GM12878 (cell line): ENCODE measurements around the gene ING5. TPM values are rescaled to one million over a fixed set of nuclear protein-coding genes. Genes with fewer than 3 reads are reported as not detected.

Experiments
- ATAC-seq: fragments of 200-7000 bp; cut with Tn5 transposase; 3 replicates; pipeline ENCODE4 v1.9.1; 2020; ENCODE audit warnings: mild to moderate bottlenecking, moderate library complexity
- Bru-seq: library from RNA; stranded (reverse); fragments of 400-500 nt; gene quantifications from one replicate; lab custom pipeline; 2021; lab: Mats Ljungman, UMichigan
- BruChase-seq, 2 experiments: library from RNA; stranded (reverse); fragments of 400-500 nt; gene quantifications; one replicate each; lab custom pipeline; 2021; lab: Mats Ljungman, UMichigan
- BruUV-seq: library from RNA; stranded (reverse); fragments of 400-500 nt; replicated peaks from 2 replicates; lab custom pipeline; 2021; lab: Mats Ljungman, UMichigan
- CTCF ChIA-PET: fragments of 300-600 bp; sonication (Branson Sonifier 250); formaldehyde crosslinking; extraction: SDS; loops from one replicate; lab custom pipeline; 2021; ENCODE audit warnings: inconsistent platforms; lab: Yijun Ruan, JAX
- POLR2A ChIA-PET: fragments of 350-600 bp; formaldehyde crosslinking; extraction: SDS; loops from one replicate; lab custom pipeline; 2021; ENCODE audit warnings: inconsistent platforms; lab: Charles Lee
- RAD21 ChIA-PET: fragments of 300-600 bp; sonication (Branson Sonifier 250); formaldehyde crosslinking; loops from one replicate; lab custom pipeline; 2023; ENCODE audit warnings: antibody characterized with exemption; ENCODE audit not compliant: unreplicated experiment; lab: Charles Lee
- SMC1A ChIA-PET: fragments of 300-600 bp; sonication (Branson Sonifier 250); formaldehyde crosslinking; loops from one replicate; lab custom pipeline; 2023; ENCODE audit not compliant: unreplicated experiment, uncharacterized antibody; lab: Charles Lee
- DNase-seq: peaks from one replicate; pipeline ENCODE4 v3.0.0-alpha.2; 2011; ENCODE audit warnings: low read depth, low spot score
- FAIRE-seq: peaks from 3 replicates; lab custom pipeline; 2011; peaks lifted over from hg19 to GRCh38; lab: Jason Lieb, UNC
- H2AFZ ChIP-seq: 2 replicates; pipeline ENCODE4 v1.6.0; 2011; ENCODE audit warnings: low read depth, low read length, control low read depth; ENCODE audit not compliant: control insufficient read depth
- H3K27ac ChIP-seq: 2 replicates; pipeline ENCODE4 v1.5.1; 2011; ENCODE audit warnings: control low read depth; ENCODE audit not compliant: control insufficient read depth, insufficient read depth
- H3K27me3 ChIP-seq, 2 experiments: replicated peaks in 1 of 2; 2 replicates each; pipeline versions ENCODE4 v1.6.0 to v1.6.1; 2011; ENCODE audit warnings: low read length in 1 of 2; ENCODE audit not compliant: control insufficient read depth in 2 of 2, insufficient read depth in 2 of 2
- H3K36me3 ChIP-seq, 2 experiments: 2 replicates each; pipeline ENCODE4 v1.5.1; 2011; ENCODE audit warnings: low read length in 1 of 2; ENCODE audit not compliant: control insufficient read depth in 2 of 2, insufficient read depth in 2 of 2
- H3K4me1 ChIP-seq: 2 replicates; pipeline ENCODE4 v1.6.1; 2011; ENCODE audit warnings: mild to moderate bottlenecking, low read length, moderate library complexity, mixed read lengths; ENCODE audit not compliant: control insufficient read depth, insufficient read depth
- H3K4me2 ChIP-seq: 2 replicates; pipeline ENCODE4 v1.6.0; 2011; ENCODE audit warnings: control low read depth; ENCODE audit not compliant: control insufficient read depth, insufficient read depth
- H3K4me3 ChIP-seq: fragments of 200-600 bp; sonication (generic); 2 replicates; pipeline ENCODE4 v1.5.1; 2016
- H3K79me2 ChIP-seq: 2 replicates; pipeline ENCODE4 v1.6.0; 2011; ENCODE audit warnings: low read length; ENCODE audit not compliant: control insufficient read depth, insufficient read depth
- H3K9ac ChIP-seq: 2 replicates; pipeline ENCODE4 v1.8.0; 2011; ENCODE audit warnings: low read length, control low read depth, mixed read lengths; ENCODE audit not compliant: control insufficient read depth, insufficient read depth
- H3K9me3 ChIP-seq: replicated peaks from 3 replicates; pipeline ENCODE4 v1.5.1; 2011; ENCODE audit warnings: mild to moderate bottlenecking, low read length; ENCODE audit not compliant: control insufficient read depth, insufficient read depth
- H4K20me1 ChIP-seq: 2 replicates; pipeline ENCODE4 v1.6.0; 2011; ENCODE audit not compliant: control insufficient read depth, insufficient read depth
- ELK1 ChIP-seq: IDR thresholded peaks from 2 replicates; pipeline ENCODE4 v1.6.1; 2012; ENCODE audit warnings: low read depth, low read length, improper control_type of control experiment
- HDAC6 ChIP-seq: fragments of 200-600 bp; sonication (generic); IDR thresholded peaks from one replicate; pipeline ENCODE4 v1.8.0; 2017; ENCODE audit warnings: antibody characterized with exemption; ENCODE audit not compliant: unreplicated experiment
- IKZF1 ChIP-seq: fragments of 450-650 bp; conservative IDR thresholded peaks from 2 replicates; pipeline ENCODE4 v1.6.1; 2017; ENCODE audit warnings: antibody characterized with exemption, mild to moderate bottlenecking
- IRF4 ChIP-seq: IDR thresholded peaks from 2 replicates; pipeline ENCODE4 v1.6.1; 2011; ENCODE audit warnings: low read depth, low read length
- JUNB ChIP-seq: IDR thresholded peaks from 2 replicates; pipeline ENCODE4 v1.6.1; 2016; ENCODE audit warnings: antibody characterized with exemption, mild to moderate bottlenecking
- RAD51 ChIP-seq: fragments of 450-650 bp; IDR thresholded peaks from 2 replicates; pipeline ENCODE4 v1.6.1; 2016; ENCODE audit warnings: moderate library complexity, mild to moderate bottlenecking, inconsistent platforms
- RCOR1 ChIP-seq: conservative IDR thresholded peaks from 2 replicates; pipeline ENCODE4 v1.6.1; 2012; ENCODE audit warnings: low read depth, low read length, improper control_type of control experiment
- RUNX3 ChIP-seq: IDR thresholded peaks from 2 replicates; pipeline ENCODE4 v1.6.1; 2012; ENCODE audit warnings: low read length, inconsistent platforms
- ZBED1 ChIP-seq: IDR thresholded peaks from 2 replicates; pipeline ENCODE4 v1.6.1; 2016; ENCODE audit warnings: borderline replicate concordance
- ZBTB11 ChIP-seq: fragments of 450-650 bp; formaldehyde crosslinking; IDR thresholded peaks from 2 replicates; pipeline ENCODE4 v1.5.0; 2022; ENCODE audit warnings: mild to moderate bottlenecking, missing genetic modification characterization
- WGBS: methylation state at CpG from one replicate; pipeline ENCODE4 v1.1.6; 2016; ENCODE audit warnings: low lambda C conversion rate; ENCODE audit not compliant: insufficient replicate concordance, insufficient coverage; ENCODE audit errors: missing lambda C conversion rate; 5-methylcytosine and 5-hydroxymethylcytosine counted together
- in situ Hi-C: fragments of 300-500 bp; cut with MboI; formaldehyde crosslinking; loops from 9 replicates; pipeline ENCODE4 v1.14.3; 2018; ENCODE audit warnings: mixed read lengths
- intact Hi-C: fragments of 100-400 bp; cut with micrococcal nuclease; formaldehyde crosslinking; loops from one replicate; pipeline ENCODE4 v1.14.2; 2022; ENCODE audit not compliant: unreplicated experiment
- long read RNA-seq, 2 experiments: library from polyadenylated mRNA; unstranded; transcript quantifications; one replicate each; pipeline ENCODE4 v2.0.0, GENCODE V29; 2019 to 2020
- polyA minus RNA-seq, 3 experiments: library from RNA; depleted of rRNA, polyadenylated mRNA; stranded (reverse); fragments of >200 nt; gene quantifications; 2 replicates each; pipeline ENCODE4 v1.2.3, GENCODE V29; 2011
- polyA plus RNA-seq, 11 experiments: library from polyadenylated mRNA; depleted of rRNA in 4 of 11; unstranded in 6 of 11; stranded (reverse) in 5 of 11; fragments of >200 nt; fragmentation: Nextera tagmentation in 4 of 11; fragmentation: Illumina TruSeq in 1 of 11; extraction: Ambion mirVana in 4 of 11; extraction: Trizol in 1 of 11; gene quantifications; 1 replicate in 1 of 11; 2 replicates in 10 of 11; pipeline versions ENCODE4 v1.2.1 to v1.2.3, GENCODE V29; 2011 to 2016; ENCODE audit warnings: inconsistent platforms in 2 of 11, missing spikeins in 2 of 11, low read depth in 1 of 11
- total RNA-seq, 4 experiments: library from RNA; depleted of rRNA in 3 of 4; stranded (reverse); fragments of >200 nt in 3 of 4; fragmentation: Illumina TruSeq in 1 of 4; extraction: Trizol in 1 of 4; gene quantifications; 2 replicates each; pipeline versions ENCODE4 v1.2.1 to v1.2.3, GENCODE V29; 2013 to 2021

The ING5 gene
- 64.2 and 75.2 TPM in 2 replicates for total RNA-seq (2013; cell fraction: nucleolus; rRNA removed)
- 30.2 and 35.6 TPM in 2 replicates for total RNA-seq (2014; rRNA removed)
- 29.5 and 29.8 TPM in 2 replicates for total RNA-seq (2014; rRNA removed; fragmentation: Illumina TruSeq; extraction: Trizol)
- total RNA-seq (2021), result 27.2 and 34.6 TPM in 2 replicates
- 10.8 TPM for polyA plus RNA-seq (2011; ENCODE audit: low read depth)
- polyA plus RNA-seq (2011; rRNA removed), result 31.4 and 34.9 TPM in 2 replicates
- 36.6 and 49.2 TPM in 2 replicates for polyA plus RNA-seq (2011; cell fraction: cytosol; rRNA removed)
- polyA plus RNA-seq (2011; cell fraction: nucleus; rRNA removed), result 78.3 and 86.2 TPM in 2 replicates
- 20.3 and 30.8 TPM in 2 replicates for polyA plus RNA-seq (2012)
- 24.6 TPM in 2 replicates for polyA plus RNA-seq (2014; fragmentation: Illumina TruSeq; extraction: Trizol)
- polyA plus RNA-seq (2014; fragmentation: Nextera tagmentation; extraction: Ambion mirVana), result 10 to 100 TPM in 1 of 2 experiments, 1 to 10 TPM in 1; 10.0 to 13.2 TPM
- 46.1 and 60.1 TPM in 2 replicates for polyA plus RNA-seq (2014; rRNA removed)
- polyA plus RNA-seq (2016; fragmentation: Nextera tagmentation; extraction: Ambion mirVana), result 10 to 100 TPM; 16.9 to 19.3 TPM
- polyA minus RNA-seq (2011; rRNA and poly(A)+ RNA removed), result 25.3 and 35.7 TPM in 2 replicates
- 9.9 and 14.3 TPM in 2 replicates for polyA minus RNA-seq (2011; cell fraction: cytosol; rRNA and poly(A)+ RNA removed)
- 12.8 and 32.6 TPM in 2 replicates for polyA minus RNA-seq (2011; cell fraction: nucleus; rRNA and poly(A)+ RNA removed)
- Bru-seq, nascent RNA, result percentile 72 among the genes with signal in this experiment
- percentile 82 among the genes with signal in this experiment for BruChase-seq, experiment 1, labeled RNA remaining after a 6-hour chase
- percentile 82 among the genes with signal in this experiment for BruChase-seq, experiment 2, labeled RNA remaining after a 2-hour chase
- long read RNA-seq, experiment 1, full-length matches to known transcripts, result 24 of 32 reads
- long read RNA-seq, experiment 1, partial matches to known transcripts, result 2 of 32 reads
- long read RNA-seq, experiment 1, other reads (novel, unspliced or antisense), result 6 of 32 reads
- long read RNA-seq, experiment 2, partial matches to known transcripts, result 4 of 15 reads
- long read RNA-seq, experiment 2, other reads (novel, unspliced or antisense), result 3 of 15 reads

DNA sequence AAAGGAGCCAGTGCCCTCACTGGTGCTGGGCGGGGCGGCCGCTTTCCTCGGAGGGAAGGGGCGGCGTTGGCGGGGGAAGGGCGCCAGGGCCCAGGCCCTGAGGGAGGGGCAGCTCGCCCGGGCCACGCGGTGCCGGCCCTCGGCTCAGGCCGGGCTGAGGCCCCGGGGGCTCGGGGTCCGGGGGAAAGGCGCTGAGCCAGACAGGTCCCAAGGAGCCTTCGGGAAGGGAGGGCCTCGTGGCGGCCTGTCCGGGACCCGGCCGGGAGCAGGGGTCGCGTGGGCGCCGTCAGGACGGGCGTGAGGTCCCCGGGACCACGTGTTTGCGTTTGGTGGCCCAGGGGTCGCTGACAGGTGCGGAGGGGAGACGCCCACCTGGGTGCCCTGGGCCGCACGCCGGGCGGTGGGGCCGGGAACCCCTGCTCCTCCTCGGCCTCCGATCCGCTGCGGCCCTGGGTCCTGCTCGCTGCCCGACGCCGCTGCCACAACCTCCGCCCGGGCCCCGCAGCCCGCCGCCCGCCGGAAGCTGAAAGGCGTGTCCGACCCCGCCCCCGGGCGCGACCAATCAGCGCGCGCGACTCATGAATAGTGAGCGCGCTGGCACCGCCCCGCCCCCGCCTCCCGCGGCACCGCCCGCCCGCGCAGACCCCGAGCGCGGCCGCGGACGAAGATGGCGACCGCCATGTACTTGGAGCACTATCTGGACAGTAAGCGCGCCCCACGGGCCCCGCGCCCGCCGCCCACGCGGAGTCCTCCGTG lies at the start of gene ING5:
TSS of gene ING5 (plus strand) at position 641 of the 756 bp plus-strand sequence. CDS start at position 668, 27 bp downstream.
- CTCF ChIA-PET, result interaction anchor here (0.9 to 3.5 kb wide), 5 partner anchors 13 to 178 kb away, joined by 3 to 18 read pairs (median 10); partner anchors contain the start of genes DTYMK and RTP5
- Histone ChIP-seq H2AFZ (peak within 1 kb of the TSS; percentile 79), H3K4me1 (0 out of 2 replicates have a peak, but pooled peaks cover 6% of the 10 kb centered on the region), H3K27me3 (no peaks in the 10 kb centered on the region), H3K79me2 (peaks cover 14% of the 10 kb centered on the region), H3K4me3 (peak within 1 kb of the TSS; percentile 95), H3K27ac (peak within 1 kb of the TSS; percentile 89), H3K9me3 (peaks cover 4% of the 10 kb centered on the region; the same call in 1 of the 3 replicates), H3K9ac (peak within 1 kb of the TSS; percentile 83), H3K4me2 (peak within 1 kb of the TSS; percentile 96), H4K20me1 (no peaks in the 10 kb centered on the region), H3K36me3 (peaks cover 5 to 7% of the 10 kb centered on the region in 2 experiments; a peak in 3 of 4 replicates)
- SMC1A ChIA-PET, result interaction anchor here (0.6 to 1.9 kb wide), 5 partner anchors 15 to 175 kb away, joined by 3 to 9 read pairs (median 3); partner anchors contain the start of genes DTYMK and PDCD1
- WGBS, result under 1% methylated on average over 50 of the region's 96 CpGs
- FAIRE-seq, result no peak
- intact Hi-C loops (loop anchor here (1.0 to 2.0 kb wide), 3 partner anchors 14 to 180 kb away; no protein-coding TSS in a partner anchor), in situ Hi-C loops (loop anchor here (5.0 kb wide), 1 partner anchor 176 kb away; no protein-coding TSS in a partner anchor)
- no TSS peak for BruUV-seq
- RAD21 ChIA-PET, result interaction anchor here (0.6 to 2.9 kb wide), 8 partner anchors 15 to 174 kb away, joined by 3 to 18 read pairs (median 6); partner anchors contain the start of genes D2HGDH and DTYMK
- peak; percentile 83 for ATAC-seq
- DNase-seq, result peak; percentile 46
- POLR2A ChIA-PET, result interaction anchor here (0.7 to 2.6 kb wide), 8 partner anchors 13 to 185 kb away, joined by 3 to 19 read pairs (median 4); partner anchors contain the start of genes D2HGDH, DTYMK and PDCD1
- TF ChIP-seq IKZF1 (peak; percentile 86), RCOR1 (no peak), RAD51 (no peak), HDAC6 (no peak), IRF4 (no peak), RUNX3 (peak; percentile 40), ELK1 (0 out of 2 replicates have a peak, but pooled peaks have one; percentile 34), ZBED1 (no peak), ZBTB11 (CRISPR knock-in tag) (0 out of 2 replicates have a peak, but pooled peaks have one; percentile 25), JUNB (no peak)
